Neutrophil (primary cell): ENCODE results near the gene AFTPH.

Experiments
- H3K27ac ChIP-seq: fragments of 200-600 bp; sonication (generic); 2 replicates; pipeline ENCODE4 v1.5.1; 2016; ENCODE audit warnings: mild to moderate bottlenecking, moderate library complexity
- H3K27me3 ChIP-seq: fragments of 200-600 bp; sonication (generic); 2 replicates; pipeline ENCODE4 v1.6.0; 2016; ENCODE audit warnings: mild to moderate bottlenecking
- H3K36me3 ChIP-seq: fragments of 200-600 bp; sonication (generic); 2 replicates; pipeline ENCODE4 v1.5.1; 2017
- H3K4me1 ChIP-seq, 2 experiments: fragments of 200-600 bp in 1 of 2; sonication (generic) in 1 of 2; 1 replicate in 1 of 2; 2 replicates in 1 of 2; pipeline versions ENCODE4 v1.5.1 to v1.6.1; 2013 to 2016; ENCODE audit warnings: low read depth in 1 of 2, low read length in 1 of 2, mild to moderate bottlenecking in 1 of 2, moderate library complexity in 1 of 2; ENCODE audit not compliant: control insufficient read depth in 1 of 2, insufficient read depth in 1 of 2
- H3K4me3 ChIP-seq, 2 experiments: fragments of 200-600 bp in 1 of 2; sonication (generic) in 1 of 2; 1 replicate in 1 of 2; 2 replicates in 1 of 2; pipeline ENCODE4 v1.5.1; 2013 to 2016; ENCODE audit warnings: low read depth in 1 of 2, low read length in 1 of 2, mild to moderate bottlenecking in 1 of 2, moderate library complexity in 1 of 2
- H3K9me3 ChIP-seq: fragments of 200-600 bp; sonication (generic); 2 replicates; pipeline ENCODE4 v1.5.1; 2016
- TF ChIP-seq, protein P1 (sequence below): fragments of 200-600 bp; sonication (generic); IDR thresholded peaks from 2 replicates; pipeline ENCODE4 v1.5.1; 2016; ENCODE audit warnings: antibody characterized with exemption

The AFTPH gene

GRCh38 chr2:64593035-64593655 is 69.0 kb downstream of the AFTPH start:
- Histone ChIP-seq H3K4me3 (no peak overlapping the region), H3K36me3 (peaks cover 51% of the 10 kb centered on the region), H3K9me3 (no peaks in the 10 kb centered on the region), H3K4me1 (no peaks in the 10 kb centered on the region), H3K27me3 (no peaks in the 10 kb centered on the region), H3K27ac (no peak overlapping the region)
- TF ChIP-seq, protein P1, sequence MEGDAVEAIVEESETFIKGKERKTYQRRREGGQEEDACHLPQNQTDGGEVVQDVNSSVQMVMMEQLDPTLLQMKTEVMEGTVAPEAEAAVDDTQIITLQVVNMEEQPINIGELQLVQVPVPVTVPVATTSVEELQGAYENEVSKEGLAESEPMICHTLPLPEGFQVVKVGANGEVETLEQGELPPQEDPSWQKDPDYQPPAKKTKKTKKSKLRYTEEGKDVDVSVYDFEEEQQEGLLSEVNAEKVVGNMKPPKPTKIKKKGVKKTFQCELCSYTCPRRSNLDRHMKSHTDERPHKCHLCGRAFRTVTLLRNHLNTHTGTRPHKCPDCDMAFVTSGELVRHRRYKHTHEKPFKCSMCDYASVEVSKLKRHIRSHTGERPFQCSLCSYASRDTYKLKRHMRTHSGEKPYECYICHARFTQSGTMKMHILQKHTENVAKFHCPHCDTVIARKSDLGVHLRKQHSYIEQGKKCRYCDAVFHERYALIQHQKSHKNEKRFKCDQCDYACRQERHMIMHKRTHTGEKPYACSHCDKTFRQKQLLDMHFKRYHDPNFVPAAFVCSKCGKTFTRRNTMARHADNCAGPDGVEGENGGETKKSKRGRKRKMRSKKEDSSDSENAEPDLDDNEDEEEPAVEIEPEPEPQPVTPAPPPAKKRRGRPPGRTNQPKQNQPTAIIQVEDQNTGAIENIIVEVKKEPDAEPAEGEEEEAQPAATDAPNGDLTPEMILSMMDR: no peak

DNA sequence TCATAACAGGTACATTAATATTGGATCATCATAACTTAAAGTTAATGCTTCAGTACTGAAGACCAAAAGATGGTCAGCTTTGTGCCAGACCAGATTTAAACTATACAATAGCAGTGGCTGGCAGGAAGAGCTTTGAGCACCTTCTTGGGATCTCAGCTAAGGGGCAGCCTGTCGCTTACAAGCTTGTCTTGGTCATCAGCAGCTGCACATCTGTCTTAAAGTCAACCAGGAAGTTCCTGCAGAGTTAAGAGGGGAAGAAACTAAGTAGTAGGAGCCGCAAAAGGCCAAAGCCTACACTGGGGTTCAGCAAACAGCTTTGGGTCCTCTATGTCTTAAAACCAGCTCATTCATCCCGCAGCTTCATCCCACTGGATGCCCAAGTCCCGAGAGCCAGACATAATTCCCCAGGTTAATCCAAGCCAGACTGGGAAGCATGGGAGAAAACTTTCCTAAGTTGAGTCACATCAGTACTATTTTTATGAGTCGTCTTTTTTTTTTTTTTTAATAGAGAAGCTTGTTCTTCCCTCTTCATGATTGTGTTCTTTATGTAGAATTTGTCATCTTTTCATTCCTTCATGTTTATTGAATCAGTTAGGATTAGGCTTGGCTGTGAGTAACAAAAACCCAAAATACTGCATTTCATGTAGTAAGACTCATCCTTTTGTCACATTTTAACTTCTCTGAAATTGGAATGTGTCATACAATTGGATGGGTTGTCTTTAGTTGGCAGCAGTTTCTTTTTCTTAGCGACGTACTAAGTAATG is 70.3 kb downstream of the AFTPH start:
- Histone ChIP-seq H3K9me3 (no peaks in the 10 kb centered on the region), H3K4me3 (no peak overlapping the region), H3K27ac (no peak overlapping the region), H3K27me3 (no peaks in the 10 kb centered on the region), H3K4me1 (no peaks in the 10 kb centered on the region), H3K36me3 (peaks cover 46% of the 10 kb centered on the region)
- TF ChIP-seq, protein P1: no peak

DNA sequence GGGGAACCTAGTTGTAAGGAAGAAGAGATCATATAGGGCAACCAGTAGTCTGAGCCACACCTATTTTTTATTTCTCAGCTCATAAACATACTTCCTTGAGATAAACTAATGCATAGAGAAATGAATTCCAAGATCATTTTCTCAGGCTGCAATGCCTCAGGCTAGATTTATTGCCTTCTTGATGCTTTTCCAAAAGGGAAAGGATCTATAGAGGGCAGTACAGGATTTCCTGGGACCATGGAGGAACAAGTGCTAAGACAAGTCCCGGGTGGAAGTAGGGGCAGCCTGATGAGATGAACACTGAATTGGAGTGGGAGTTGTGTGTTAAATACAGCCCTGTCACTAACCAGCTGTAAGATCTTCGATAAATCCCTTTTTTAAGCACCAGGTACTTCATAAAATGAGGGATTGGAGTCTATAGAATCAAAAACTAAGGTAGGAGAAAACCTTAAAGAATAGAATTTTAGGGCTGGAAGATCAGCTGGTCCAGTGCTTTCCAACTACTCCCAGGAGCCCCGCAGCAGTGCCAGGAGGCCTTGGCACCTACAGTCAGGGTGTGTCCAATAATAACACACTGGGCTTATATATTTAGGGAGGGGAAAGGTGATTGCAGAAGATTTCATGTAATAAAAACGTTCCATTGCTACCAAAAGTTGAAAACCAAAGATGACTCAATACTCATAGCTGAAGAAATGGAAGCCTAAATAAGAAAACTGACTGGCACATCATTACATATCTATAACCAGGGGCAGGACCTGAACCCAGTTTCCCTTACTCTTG is 71.5 kb downstream of the AFTPH start:
- H3K36me3 ChIP-seq: peaks cover 36% of the 10 kb centered on the region
- no peaks in the 10 kb centered on the region for H3K9me3 ChIP-seq
- TF ChIP-seq, protein P1: no peak
- H3K4me1 ChIP-seq: no peaks in the 10 kb centered on the region
- no peaks in the 10 kb centered on the region for H3K27me3 ChIP-seq
- no peak overlapping the region for H3K27ac ChIP-seq
- no peak overlapping the region for H3K4me3 ChIP-seq

- Histone ChIP-seq H3K27me3 (no peaks in the 10 kb centered on the region), H3K4me1 (no peaks in the 10 kb centered on the region), H3K27ac (no peak overlapping the region), H3K36me3 (peaks cover 11% of the 10 kb centered on the region), H3K4me3 (no peak overlapping the region), H3K9me3 (no peaks in the 10 kb centered on the region)
- TF ChIP-seq, protein P1: no peak
Measured at GRCh38 chr2:64598226-64598625, 74.1 kb downstream of the AFTPH start.

DNA sequence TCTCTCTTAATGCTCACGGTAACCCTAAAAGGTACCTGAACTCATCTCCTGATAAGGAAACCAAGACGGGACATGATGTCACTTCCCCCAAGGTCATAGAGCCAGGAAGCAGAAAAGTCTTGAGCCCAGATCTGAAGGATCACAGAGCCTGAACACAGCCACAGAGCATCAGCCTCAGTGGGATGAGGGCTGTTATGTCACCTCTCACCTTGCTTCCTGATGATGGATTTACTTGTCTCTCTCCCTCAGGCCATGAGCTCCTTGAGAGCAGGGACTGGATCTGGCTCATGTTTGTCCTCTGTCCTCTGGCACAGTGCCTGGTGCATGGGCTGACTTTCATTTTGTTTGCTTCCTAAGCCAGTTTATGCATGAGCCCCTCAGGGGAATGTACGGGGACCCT is 75.3 kb downstream of the AFTPH start:
- Histone ChIP-seq H3K27ac (no peak overlapping the region), H3K36me3 (no peaks in the 10 kb centered on the region), H3K4me1 (no peaks in the 10 kb centered on the region), H3K27me3 (no peaks in the 10 kb centered on the region), H3K9me3 (no peaks in the 10 kb centered on the region), H3K4me3 (no peak overlapping the region)
- TF ChIP-seq, protein P1: no peak
